Measurements from ENCODE around the gene ZNF526.
A peak's percentile ranks its signal among the peaks of the same experiment; 100 is the strongest.

ZNF526 gene

DNA sequence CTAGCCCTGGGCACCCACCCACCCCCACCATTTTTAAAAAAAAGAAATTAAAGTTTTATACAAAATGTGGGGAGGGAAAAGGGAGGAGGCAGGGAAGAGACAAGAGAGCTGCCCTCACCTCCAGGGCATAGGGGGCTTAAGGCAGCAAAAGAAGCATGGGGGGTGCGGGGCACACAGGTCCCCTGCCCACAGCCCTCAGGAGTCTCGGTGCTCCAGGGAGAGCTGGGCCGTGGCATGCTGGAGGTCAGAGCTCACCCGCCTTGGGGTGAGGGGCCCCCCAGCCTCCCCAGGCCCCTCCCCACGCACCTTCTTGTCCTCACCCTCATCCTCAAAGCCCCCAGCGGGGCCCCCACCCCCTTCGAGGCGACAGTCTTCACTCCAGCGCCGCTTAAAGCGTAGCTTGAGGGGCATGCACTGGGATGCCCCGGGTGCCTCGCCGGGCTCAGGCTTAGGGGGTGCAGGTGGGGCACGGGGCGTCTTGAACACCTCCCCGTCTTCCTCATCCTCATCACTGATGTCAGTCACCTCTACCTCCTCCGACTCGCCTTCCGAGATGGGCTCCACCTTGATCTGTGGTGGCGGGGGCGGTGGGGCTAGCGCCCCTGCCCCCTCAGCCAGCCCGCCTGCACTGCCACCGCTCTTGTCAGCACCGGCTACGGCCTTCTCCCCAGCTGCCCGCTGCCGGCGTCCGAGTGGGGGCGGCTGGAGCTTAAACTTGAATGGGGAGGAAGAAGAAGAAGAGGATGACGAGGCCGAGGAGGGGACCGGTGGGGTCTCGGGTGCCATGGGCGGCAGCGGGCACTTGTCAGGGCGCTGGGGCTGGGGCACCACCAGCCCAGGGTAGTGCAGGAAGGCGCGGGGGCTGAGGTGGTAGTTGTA, 28.4 kb downstream of the ZNF526 start:
- TF ChIP-seq CTCF (IDR thresholded peaks at IDR 0.05; ENCODE audit: low read depth, low read length) = no peak
- no peak overlapping the region for H3K4me3 ChIP-seq (ENCODE audit: low read depth, low read length)

DNA sequence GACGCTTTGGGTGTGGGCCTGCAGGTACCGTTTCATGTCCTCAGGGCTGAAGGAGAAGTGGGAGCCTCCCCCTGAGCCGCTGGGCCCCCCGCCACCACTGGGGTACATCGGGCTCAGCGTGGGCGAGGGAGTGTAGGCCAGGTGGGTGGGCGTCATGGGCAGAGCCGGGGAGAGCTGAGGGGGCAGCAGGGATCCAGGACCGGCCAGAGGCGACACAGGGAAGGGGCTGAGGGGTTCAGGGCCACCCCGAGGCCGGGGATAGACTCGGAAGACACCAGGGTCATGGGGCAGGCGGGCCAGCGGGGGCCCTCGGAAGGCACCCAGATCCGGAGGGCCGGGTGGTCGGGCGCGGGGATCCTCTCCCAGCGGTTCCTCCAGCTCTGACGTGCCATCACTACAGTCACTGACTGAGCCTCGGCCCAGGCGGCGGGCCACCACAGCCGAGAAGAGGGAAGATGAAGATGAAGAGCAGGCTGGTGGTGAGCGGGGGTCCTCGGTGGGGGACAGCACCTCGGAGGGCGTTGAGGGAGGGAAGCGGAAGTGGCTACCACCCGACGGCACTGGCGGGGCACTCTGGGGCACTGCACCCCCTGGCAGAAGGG, 29.1 kb downstream of the ZNF526 start:
- TF ChIP-seq CTCF (IDR thresholded peaks at IDR 0.05; ENCODE audit: low read depth, low read length) = no peak
- no peak overlapping the region for H3K4me3 ChIP-seq (ENCODE audit: low read depth, low read length)

DNA sequence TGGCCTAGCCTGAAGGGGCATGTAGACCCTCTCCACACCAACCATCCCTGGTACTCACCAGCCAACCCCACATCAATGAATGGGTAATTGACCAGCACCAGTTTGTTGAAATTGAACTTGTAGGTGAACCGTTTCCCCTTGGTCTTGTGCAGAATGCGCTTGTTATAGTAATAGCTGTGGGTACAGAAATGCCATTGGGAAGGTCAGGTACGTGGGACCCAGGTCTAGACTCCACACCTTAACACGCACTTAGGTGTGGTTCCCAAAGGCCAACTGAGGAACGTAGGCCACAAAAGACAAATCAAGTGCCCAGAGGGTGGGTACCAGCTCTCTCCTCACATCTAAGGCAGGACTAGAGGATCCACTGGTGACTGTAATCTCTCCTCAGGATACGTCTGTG, 29.7 kb downstream of the ZNF526 start:
- H3K4me3 ChIP-seq (ENCODE audit: low read depth, low read length) = no peak overlapping the region

GRCh38 chr19:42250183-42250665, 30.1 kb downstream of the ZNF526 start:
- H3K4me3 ChIP-seq (ENCODE audit: low read depth, low read length) = no peak overlapping the region
- TF ChIP-seq CTCF (IDR thresholded peaks at IDR 0.05; ENCODE audit: low read depth, low read length) = no peak

More for the DNA sequence above, 29.7 kb downstream of the ZNF526 start:
- TF ChIP-seq CTCF (IDR thresholded peaks at IDR 0.05; ENCODE audit: low read depth, low read length) = no peak

GRCh38 chr19:42250666-42251531, 30.8 kb downstream of the ZNF526 start:
- TF ChIP-seq CTCF (IDR thresholded peaks at IDR 0.05; ENCODE audit: low read depth, low read length) = no peak
- no peak overlapping the region for H3K4me3 ChIP-seq (ENCODE audit: low read depth, low read length)

GRCh38 chr19:42251572-42252358, 31.7 kb downstream of the ZNF526 start:
- TF ChIP-seq CTCF (IDR thresholded peaks at IDR 0.05; ENCODE audit: low read depth, low read length) = no peak
- peak overlapping the region; percentile 30 for H3K4me3 ChIP-seq (ENCODE audit: low read depth, low read length)

Data from WI38 (cell line).